Calu3 (cell line): Measurements from ENCODE around the gene GRK4. TPM values are rescaled to one million over a fixed set of nuclear protein-coding genes. Genes with fewer than 3 reads are reported as not detected.
A peak's percentile ranks its signal among the peaks of the same experiment; 100 is the strongest.

Experiments used
- BruUV-seq: library from RNA; stranded (reverse); fragments of 400-500 nt; replicated peaks from 2 replicates; lab custom pipeline; 2021; lab: Mats Ljungman, UMichigan
- CTCF ChIA-PET: fragments of 300-600 bp; sonication (Branson Sonifier 250); formaldehyde crosslinking; loops from one replicate; lab custom pipeline; 2022; ENCODE audit warnings: antibody characterized with exemption; lab: Charles Lee
- DNase-seq: peaks from one replicate; pipeline ENCODE4 v3.0.0; 2022
- H3K27ac Mint-ChIP-seq: one replicate; pipeline ENCODE4 v1.8.0; 2022; ENCODE audit warnings: mixed read lengths; ENCODE audit not compliant: unreplicated experiment
- H3K27me3 Mint-ChIP-seq: one replicate; pipeline ENCODE4 v1.8.0; 2022; ENCODE audit warnings: mixed read lengths; ENCODE audit not compliant: unreplicated experiment
- H3K36me3 Mint-ChIP-seq: one replicate; pipeline ENCODE4 v1.8.0; 2022; ENCODE audit warnings: mild to moderate bottlenecking, moderate library complexity, mixed read lengths; ENCODE audit not compliant: insufficient read depth, unreplicated experiment
- H3K4me1 Mint-ChIP-seq: one replicate; pipeline ENCODE4 v1.8.0; 2022; ENCODE audit warnings: mild to moderate bottlenecking, low read depth, mixed read lengths; ENCODE audit not compliant: unreplicated experiment
- H3K4me3 Mint-ChIP-seq: one replicate; pipeline ENCODE4 v1.8.0; 2022; ENCODE audit warnings: mild to moderate bottlenecking, low read depth, moderate library complexity, mixed read lengths; ENCODE audit not compliant: unreplicated experiment
- H3K9me3 Mint-ChIP-seq: one replicate; pipeline ENCODE4 v1.8.0; 2022; ENCODE audit warnings: low read depth, mixed read lengths; ENCODE audit not compliant: unreplicated experiment
- intact Hi-C: fragments of 100-400 bp; cut with micrococcal nuclease; formaldehyde crosslinking; loops from one replicate; pipeline ENCODE4 v1.10.0; 2022; ENCODE audit not compliant: unreplicated experiment
- total RNA-seq: library from RNA; stranded (reverse); gene quantifications from 2 replicates; pipeline ENCODE4 v1.2.3, GENCODE V29; 2022
- TF ChIP-seq, protein P1 (sequence below): fragments of 200-600 bp; IDR thresholded peaks from one replicate; pipeline ENCODE4 v1.8.0; 2022; ENCODE audit warnings: antibody characterized with exemption; ENCODE audit not compliant: unreplicated experiment

GRK4 gene
- total RNA-seq, 1 experiment from 2014 or later, result 0.80 TPM

DNA sequence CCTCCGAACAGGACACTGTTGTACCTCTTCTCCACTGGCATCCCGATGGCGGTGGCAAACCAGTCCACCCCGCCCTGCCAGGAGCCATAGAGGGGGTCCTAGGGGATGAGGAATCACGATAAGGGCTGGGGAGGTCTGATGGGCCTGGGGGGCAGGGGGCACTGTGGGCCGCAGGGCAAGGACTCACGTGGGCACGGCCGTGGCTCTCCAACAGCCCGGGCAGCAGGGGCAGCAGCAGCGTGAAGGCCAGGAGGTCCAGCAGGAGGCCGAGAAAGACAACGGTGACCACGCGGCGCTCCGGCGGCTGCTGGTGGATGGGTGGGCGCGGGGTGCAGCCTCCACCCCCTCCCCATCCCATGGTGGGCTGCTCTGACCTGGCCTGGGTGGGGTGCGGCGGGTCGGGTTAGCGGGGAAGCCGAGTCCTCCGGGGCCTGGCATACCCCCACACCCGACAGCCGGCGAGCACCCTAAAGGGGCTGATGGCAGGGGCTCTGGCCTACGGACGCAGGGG lies 29.8 kb upstream of the GRK4 start:
- H3K4me3 Mint-ChIP-seq, result peak overlapping the region; percentile 67
- peaks cover 56% of the 10 kb centered on the region for H3K36me3 Mint-ChIP-seq
- peaks cover 18% of the 10 kb centered on the region for H3K4me1 Mint-ChIP-seq
- H3K27ac Mint-ChIP-seq, result peak overlapping the region; percentile 85
- no peak for DNase-seq
- intact Hi-C loops, result no loop called here
- no TSS peak for BruUV-seq
- H3K27me3 Mint-ChIP-seq, result no peaks in the 10 kb centered on the region
- TF ChIP-seq, protein P1, sequence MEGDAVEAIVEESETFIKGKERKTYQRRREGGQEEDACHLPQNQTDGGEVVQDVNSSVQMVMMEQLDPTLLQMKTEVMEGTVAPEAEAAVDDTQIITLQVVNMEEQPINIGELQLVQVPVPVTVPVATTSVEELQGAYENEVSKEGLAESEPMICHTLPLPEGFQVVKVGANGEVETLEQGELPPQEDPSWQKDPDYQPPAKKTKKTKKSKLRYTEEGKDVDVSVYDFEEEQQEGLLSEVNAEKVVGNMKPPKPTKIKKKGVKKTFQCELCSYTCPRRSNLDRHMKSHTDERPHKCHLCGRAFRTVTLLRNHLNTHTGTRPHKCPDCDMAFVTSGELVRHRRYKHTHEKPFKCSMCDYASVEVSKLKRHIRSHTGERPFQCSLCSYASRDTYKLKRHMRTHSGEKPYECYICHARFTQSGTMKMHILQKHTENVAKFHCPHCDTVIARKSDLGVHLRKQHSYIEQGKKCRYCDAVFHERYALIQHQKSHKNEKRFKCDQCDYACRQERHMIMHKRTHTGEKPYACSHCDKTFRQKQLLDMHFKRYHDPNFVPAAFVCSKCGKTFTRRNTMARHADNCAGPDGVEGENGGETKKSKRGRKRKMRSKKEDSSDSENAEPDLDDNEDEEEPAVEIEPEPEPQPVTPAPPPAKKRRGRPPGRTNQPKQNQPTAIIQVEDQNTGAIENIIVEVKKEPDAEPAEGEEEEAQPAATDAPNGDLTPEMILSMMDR, result no peak
- CTCF ChIA-PET, result no interaction called here
- H3K9me3 Mint-ChIP-seq, result no peaks in the 10 kb centered on the region

DNA sequence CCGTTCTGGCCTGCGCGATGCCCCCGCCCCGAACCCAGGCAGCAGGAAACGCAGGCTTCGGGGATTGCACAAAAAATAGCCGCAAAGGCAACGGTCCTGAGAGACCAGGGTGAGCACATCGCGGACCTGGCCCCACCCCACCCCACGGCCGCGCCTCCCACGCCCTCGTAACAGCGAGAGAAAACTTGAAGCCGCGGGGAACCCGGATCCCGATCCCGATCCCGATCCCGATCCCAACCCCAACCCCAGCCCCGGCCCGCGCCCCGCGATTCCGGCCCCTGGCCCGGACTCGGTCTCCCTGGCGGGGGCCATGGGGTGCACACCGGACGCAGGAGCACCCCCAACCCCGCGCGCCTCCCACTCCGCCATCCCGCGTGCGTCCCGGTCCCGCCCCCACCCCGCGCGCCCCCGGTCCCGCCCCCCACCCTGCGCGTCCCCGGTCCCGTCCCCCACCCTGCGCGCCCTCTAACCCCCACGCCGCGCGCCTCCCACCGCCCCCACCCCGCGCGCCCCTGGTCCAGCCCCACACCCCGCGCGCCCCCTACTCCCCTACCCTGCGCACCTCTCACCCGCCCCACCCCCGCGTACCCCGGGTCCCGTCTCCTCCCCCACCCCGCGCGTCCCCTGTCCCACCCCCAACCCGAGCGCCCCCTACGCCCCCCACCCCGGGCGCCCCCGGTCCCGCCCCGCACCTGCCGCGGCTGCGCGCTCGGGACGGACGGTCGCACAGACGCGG lies 29.1 kb upstream of the GRK4 start:
- peaks cover 18% of the 10 kb centered on the region for H3K4me1 Mint-ChIP-seq
- no peak for DNase-seq
- no peaks in the 10 kb centered on the region for H3K9me3 Mint-ChIP-seq
- intact Hi-C loops, result no loop called here
- no TSS peak for BruUV-seq
- H3K27ac Mint-ChIP-seq, result peak overlapping the region; percentile 85
- peak overlapping the region; percentile 67 for H3K4me3 Mint-ChIP-seq
- peaks cover 62% of the 10 kb centered on the region for H3K36me3 Mint-ChIP-seq
- no peaks in the 10 kb centered on the region for H3K27me3 Mint-ChIP-seq
- TF ChIP-seq, protein P1, result no peak
- CTCF ChIA-PET, result no interaction called here

DNA sequence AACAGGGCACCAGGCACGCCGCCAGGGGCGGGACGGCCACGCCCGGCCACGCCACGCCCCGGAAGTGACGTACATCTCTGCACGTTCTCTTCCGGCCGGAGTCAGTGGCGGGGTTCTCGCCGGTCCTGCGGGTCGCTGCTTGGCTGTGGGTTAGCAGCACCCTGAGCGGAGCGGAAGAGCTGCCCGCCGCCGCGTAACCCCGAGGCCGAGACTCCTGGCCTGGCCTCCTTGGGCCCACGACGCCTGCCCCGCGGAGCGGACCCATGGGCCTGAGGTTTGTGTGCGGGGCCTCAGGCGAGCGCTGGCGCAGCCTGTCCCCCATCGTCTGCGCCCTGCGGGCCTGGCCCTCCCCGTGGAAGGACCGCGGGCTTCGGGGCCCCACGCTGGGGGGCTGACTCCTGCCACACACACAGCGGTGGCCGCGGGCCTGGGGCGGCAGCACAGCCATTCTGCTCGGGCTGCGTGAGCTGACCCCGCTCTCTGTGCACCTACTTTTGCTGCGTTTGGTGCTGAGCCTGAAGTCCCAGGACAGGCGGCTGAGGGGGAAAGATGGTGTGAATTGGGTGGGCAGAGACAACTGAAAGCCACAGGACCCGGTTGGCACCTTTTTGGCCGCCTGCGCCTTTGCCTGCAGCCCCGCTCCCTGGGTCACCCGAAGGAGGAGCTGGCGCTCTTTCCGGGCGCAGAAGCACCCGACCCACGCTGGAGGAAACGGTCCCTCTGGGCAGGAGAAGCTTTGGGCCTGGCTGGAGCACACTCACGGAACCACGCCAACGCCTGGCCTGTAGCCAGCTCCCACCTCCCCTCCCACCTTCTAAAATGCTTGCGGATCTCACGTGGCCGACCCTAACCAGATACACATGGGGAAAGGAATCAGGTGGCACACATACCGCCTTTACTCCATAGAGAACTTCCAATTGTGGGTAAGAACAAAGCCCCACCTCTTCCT lies 28.3 kb upstream of the GRK4 start:
- intact Hi-C loops, result no loop called here
- DNase-seq, result peak; percentile 94
- Mint-ChIP-seq H3K4me1 (peaks cover 18% of the 10 kb centered on the region), H3K27ac (peak overlapping the region; percentile 66), H3K9me3 (no peaks in the 10 kb centered on the region), H3K4me3 (peak overlapping the region; percentile 66), H3K27me3 (no peaks in the 10 kb centered on the region), H3K36me3 (peaks cover 67% of the 10 kb centered on the region)
- TSS peak; percentile 63 for BruUV-seq
- CTCF ChIA-PET, result no interaction called here
- TF ChIP-seq, protein P1, result no peak

DNA sequence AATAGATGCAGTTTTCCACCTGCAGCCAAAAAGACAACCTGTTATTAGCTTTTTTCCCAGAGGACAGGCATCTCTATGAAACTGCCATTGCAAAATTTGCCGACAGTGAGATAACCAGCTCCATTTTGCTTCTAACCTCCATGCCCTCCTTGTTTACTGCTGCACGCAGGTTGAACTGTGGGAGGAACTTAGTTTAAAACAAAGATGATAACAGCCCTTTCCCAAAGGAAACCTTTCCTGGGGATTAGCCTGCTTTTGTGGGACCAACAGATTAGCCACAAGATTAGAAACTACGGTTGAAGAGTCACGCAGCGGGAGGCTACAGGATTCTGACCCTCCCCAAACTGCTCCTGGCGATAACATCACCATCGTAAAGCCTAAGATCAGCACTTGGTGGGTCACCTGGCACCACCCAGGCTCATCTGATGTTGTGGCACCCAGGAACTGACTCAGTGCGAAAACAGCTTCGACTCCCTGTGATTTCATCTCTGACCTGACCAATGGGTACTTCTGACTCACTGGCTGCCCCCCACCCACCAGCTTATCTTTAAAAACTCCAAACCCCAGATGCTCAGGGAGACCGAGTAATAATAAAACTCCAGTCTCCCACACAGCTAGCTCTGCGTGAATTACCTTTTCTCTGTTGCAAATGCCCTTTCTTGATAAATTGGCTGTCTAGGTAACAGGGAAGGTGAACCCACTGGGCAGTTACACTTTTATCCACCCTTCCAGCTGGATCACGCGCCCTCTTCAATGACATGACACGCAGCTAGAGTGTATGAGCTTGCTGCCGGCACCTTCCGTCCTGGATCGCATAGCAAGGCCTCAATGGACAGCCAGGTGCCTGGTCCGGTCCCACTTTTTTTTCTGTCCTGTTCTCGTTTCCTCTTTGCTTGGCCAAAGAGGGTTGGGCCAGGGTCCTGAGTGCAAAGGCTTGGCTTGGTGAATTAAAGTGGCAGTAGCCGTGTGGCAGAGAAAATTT lies 27.3 kb upstream of the GRK4 start:
- BruUV-seq, result TSS peak; percentile 25
- intact Hi-C loops, result no loop called here
- no peaks in the 10 kb centered on the region for H3K27me3 Mint-ChIP-seq
- peak overlapping the region; percentile 66 for H3K27ac Mint-ChIP-seq
- H3K4me3 Mint-ChIP-seq, result peak overlapping the region; percentile 66
- H3K36me3 Mint-ChIP-seq, result peaks cover 72% of the 10 kb centered on the region
- TF ChIP-seq, protein P1, result no peak
- CTCF ChIA-PET, result no interaction called here
- peaks cover 18% of the 10 kb centered on the region for H3K4me1 Mint-ChIP-seq
- no peaks in the 10 kb centered on the region for H3K9me3 Mint-ChIP-seq
- peak; percentile 40 for DNase-seq
